ENCODE data around the gene FADS3.

GRCh38 chr11:61911128-61911700, 19.9 kb upstream of the FADS3 start:
- TF ChIP-seq, protein P1, sequence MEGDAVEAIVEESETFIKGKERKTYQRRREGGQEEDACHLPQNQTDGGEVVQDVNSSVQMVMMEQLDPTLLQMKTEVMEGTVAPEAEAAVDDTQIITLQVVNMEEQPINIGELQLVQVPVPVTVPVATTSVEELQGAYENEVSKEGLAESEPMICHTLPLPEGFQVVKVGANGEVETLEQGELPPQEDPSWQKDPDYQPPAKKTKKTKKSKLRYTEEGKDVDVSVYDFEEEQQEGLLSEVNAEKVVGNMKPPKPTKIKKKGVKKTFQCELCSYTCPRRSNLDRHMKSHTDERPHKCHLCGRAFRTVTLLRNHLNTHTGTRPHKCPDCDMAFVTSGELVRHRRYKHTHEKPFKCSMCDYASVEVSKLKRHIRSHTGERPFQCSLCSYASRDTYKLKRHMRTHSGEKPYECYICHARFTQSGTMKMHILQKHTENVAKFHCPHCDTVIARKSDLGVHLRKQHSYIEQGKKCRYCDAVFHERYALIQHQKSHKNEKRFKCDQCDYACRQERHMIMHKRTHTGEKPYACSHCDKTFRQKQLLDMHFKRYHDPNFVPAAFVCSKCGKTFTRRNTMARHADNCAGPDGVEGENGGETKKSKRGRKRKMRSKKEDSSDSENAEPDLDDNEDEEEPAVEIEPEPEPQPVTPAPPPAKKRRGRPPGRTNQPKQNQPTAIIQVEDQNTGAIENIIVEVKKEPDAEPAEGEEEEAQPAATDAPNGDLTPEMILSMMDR (CRISPR knock-in tag; IDR thresholded peaks at IDR 0.05), result no peak
- TF ChIP-seq EP300 (IDR thresholded peaks at IDR 0.05; ENCODE audit: low read depth in 2 of 2, low read length in 2 of 2) (no peak), EP300 (CRISPR knock-in tag; IDR thresholded peaks at IDR 0.05; ENCODE audit: borderline replicate concordance) (no peak), MEF2D (CRISPR knock-in tag; IDR thresholded peaks at IDR 0.05) (no peak)
